ENCODE measurements around the gene PXT1.

PXT1 gene

DNA sequence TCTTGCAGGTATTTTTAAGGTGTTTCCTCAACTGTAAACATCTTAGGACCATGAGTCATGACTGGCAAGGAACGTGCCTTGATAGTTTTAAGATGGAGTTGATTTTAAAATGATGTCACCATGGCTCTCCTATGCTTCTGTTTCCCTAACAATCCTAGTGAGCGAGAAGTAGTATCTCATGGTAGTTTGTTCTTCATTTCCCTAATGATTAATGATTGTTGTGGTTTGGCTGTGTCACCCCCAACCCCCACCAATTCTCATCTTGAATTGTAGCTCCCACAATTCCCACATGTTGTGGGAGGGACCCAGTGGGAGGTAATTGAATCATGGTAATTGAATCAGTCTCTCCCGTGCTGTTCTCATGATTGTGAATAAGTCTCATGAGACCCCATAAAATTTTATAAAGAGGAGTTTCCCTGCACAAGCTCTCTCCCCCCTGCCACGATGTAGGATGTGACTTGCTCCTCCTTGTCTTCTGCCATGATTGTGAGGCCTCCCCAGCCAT lies 89.2 kb downstream of the PXT1 start:
- Histone ChIP-seq H3K9me3 (no peaks in the 10 kb centered on the region), H3K27me3 (no peaks in the 10 kb centered on the region), H3K4me3 (ENCODE audit: low read depth in 1 of 2, low read length in 1 of 2) (no peak overlapping the region), H3K27ac (no peak overlapping the region), H3K36me3 (no peaks in the 10 kb centered on the region), H3K4me1 (ENCODE audit: control insufficient read depth in 1 of 2, insufficient read depth in 1 of 2, low read depth in 1 of 2, low read length in 1 of 2) (peaks cover 8 to 13% of the 10 kb centered on the region in 2 experiments)
- TF ChIP-seq, protein P1, sequence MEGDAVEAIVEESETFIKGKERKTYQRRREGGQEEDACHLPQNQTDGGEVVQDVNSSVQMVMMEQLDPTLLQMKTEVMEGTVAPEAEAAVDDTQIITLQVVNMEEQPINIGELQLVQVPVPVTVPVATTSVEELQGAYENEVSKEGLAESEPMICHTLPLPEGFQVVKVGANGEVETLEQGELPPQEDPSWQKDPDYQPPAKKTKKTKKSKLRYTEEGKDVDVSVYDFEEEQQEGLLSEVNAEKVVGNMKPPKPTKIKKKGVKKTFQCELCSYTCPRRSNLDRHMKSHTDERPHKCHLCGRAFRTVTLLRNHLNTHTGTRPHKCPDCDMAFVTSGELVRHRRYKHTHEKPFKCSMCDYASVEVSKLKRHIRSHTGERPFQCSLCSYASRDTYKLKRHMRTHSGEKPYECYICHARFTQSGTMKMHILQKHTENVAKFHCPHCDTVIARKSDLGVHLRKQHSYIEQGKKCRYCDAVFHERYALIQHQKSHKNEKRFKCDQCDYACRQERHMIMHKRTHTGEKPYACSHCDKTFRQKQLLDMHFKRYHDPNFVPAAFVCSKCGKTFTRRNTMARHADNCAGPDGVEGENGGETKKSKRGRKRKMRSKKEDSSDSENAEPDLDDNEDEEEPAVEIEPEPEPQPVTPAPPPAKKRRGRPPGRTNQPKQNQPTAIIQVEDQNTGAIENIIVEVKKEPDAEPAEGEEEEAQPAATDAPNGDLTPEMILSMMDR (IDR thresholded peaks at IDR 0.05) = no peak

DNA sequence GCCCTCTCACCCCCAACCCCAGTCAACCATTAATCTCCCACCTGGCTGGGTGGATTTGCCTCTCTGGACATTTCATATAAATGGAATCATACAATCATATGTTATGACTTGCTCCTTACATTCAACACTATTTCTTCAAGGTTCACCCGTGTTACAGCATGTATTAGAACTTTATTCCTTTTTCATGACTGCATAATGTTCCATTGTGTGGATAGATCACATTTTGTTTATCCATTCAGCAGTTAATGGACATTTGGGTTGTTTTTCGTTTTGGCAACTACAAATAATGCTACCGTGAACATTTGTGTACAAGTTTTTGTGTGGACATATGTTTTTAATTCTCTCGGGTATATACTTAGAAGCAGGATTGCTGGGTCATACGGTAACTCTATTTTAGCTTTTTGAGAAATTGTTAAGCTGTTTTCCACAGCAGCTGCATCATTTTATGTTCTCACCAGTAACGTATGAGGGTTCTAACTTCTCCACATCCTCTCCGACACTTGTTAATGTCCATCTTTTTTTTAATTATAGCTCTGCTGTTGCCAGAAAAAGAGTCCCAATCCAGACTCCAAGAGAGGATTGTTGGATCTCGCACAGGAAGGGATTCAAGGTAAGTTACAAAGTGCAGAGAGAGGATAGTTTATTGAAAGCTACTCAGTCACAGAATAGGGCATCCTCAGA lies 90.0 kb downstream of the PXT1 start:
- H3K4me3 ChIP-seq (ENCODE audit: low read depth in 1 of 2, low read length in 1 of 2) = no peak overlapping the region
- peaks cover 8 to 13% of the 10 kb centered on the region in 2 experiments for H3K4me1 ChIP-seq (ENCODE audit: control insufficient read depth in 1 of 2, insufficient read depth in 1 of 2, low read depth in 1 of 2, low read length in 1 of 2)
- no peak overlapping the region for H3K27ac ChIP-seq
- TF ChIP-seq, protein P1 (IDR thresholded peaks at IDR 0.05) = no peak
- no peaks in the 10 kb centered on the region for H3K27me3 ChIP-seq
- no peaks in the 10 kb centered on the region for H3K9me3 ChIP-seq
- no peaks in the 10 kb centered on the region for H3K36me3 ChIP-seq

DNA sequence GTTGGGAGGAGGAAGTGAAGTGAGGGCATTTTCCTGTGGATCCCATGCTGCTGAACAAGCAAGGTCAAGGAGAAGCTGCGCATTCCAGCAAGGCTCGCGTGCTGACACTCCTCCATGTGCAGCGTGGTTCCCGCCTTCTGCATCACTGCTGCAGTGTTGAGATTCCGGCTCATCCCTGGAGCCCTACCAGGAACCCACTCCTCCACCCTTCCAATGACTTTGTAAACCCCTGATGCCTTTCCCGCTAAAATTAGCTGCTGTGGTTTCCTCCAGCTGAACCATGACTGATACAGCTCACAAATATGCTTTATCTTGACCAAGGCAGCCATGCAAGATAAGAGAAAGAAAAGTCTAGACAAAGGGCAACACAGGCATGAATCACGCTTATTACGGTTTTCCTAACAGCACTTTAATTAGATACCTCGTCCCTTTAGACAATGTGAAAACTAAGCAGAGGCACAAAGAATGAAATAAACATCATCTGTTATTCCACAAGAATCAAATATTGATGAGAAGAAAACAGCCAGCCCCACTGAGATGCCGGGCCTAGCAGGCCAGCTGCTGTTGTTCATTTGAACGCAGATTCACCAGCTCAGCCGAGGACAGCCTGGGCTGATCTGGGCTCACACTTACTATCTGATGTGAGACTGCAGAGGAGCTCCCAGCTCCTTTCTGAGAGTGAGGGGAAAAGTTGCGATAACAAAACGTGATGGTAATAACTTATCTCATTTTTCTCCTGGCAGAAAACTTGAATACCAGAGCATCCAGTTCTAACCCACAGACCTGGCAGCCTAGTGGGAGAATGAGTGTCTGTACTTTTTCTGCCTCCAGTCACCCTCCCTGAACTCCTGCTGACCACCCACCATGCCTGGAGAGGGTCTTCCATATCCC lies 91.7 kb downstream of the PXT1 start:
- Histone ChIP-seq H3K9me3 (no peaks in the 10 kb centered on the region), H3K27ac (no peak overlapping the region), H3K36me3 (no peaks in the 10 kb centered on the region), H3K4me3 (ENCODE audit: low read depth in 1 of 2, low read length in 1 of 2) (no peak overlapping the region), H3K27me3 (no peaks in the 10 kb centered on the region), H3K4me1 (ENCODE audit: control insufficient read depth in 1 of 2, insufficient read depth in 1 of 2, low read depth in 1 of 2, low read length in 1 of 2) (peaks cover 2 to 6% of the 10 kb centered on the region in 2 experiments)
- TF ChIP-seq, protein P1 (IDR thresholded peaks at IDR 0.05) = no peak

DNA sequence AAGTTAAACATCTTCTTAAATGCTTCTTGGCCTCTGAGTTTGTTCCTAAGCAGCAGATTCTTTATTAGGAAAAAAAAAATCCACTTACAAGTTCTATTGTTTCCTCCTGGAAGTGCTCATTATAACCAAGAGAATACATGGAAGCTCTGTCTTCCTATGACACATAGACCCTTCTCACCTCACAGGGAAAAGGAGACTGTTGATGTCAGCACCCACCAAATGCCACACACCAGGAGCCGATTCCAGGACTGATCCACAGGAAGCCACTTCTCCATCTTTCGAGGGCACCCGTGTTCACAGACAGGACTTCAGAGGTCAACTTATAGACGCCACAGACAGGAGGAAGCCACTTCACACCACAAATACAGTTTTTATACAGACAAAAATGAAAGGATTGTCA lies 92.6 kb downstream of the PXT1 start:
- no peaks in the 10 kb centered on the region for H3K27me3 ChIP-seq
- H3K36me3 ChIP-seq = no peaks in the 10 kb centered on the region
- no peak overlapping the region for H3K4me3 ChIP-seq (ENCODE audit: low read depth in 1 of 2, low read length in 1 of 2)
- no peak overlapping the region for H3K27ac ChIP-seq
- H3K4me1 ChIP-seq (ENCODE audit: control insufficient read depth in 1 of 2, insufficient read depth in 1 of 2, low read depth in 1 of 2, low read length in 1 of 2) = no peaks in the 10 kb centered on the region
- H3K9me3 ChIP-seq = no peaks in the 10 kb centered on the region
- TF ChIP-seq, protein P1 (IDR thresholded peaks at IDR 0.05) = no peak

DNA sequence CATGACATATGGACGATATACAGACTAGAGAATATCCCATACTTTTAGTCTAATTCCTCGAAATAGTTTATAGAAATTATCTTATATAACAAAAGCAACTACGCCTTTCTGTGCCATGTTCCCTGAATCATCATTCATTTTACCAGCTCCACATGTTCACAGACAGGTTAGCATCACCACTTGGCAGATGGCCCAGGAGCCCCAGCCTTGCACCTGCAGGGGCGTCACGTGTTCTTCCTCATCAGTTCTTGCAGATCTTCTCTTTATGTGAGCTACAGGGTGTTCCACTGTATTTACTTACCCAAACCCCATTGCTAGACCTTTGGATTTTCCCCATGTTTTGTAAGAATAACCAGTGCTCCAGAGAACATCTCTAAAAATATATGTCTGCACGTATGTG lies 93.4 kb downstream of the PXT1 start:
- H3K36me3 ChIP-seq = no peaks in the 10 kb centered on the region
- no peaks in the 10 kb centered on the region for H3K4me1 ChIP-seq (ENCODE audit: control insufficient read depth in 1 of 2, insufficient read depth in 1 of 2, low read depth in 1 of 2, low read length in 1 of 2)
- H3K9me3 ChIP-seq = no peaks in the 10 kb centered on the region
- H3K4me3 ChIP-seq (ENCODE audit: low read depth in 1 of 2, low read length in 1 of 2) = no peak overlapping the region
- no peaks in the 10 kb centered on the region for H3K27me3 ChIP-seq
- H3K27ac ChIP-seq = no peak overlapping the region
- TF ChIP-seq, protein P1 (IDR thresholded peaks at IDR 0.05) = no peak

All from neutrophil (primary cell).